GM19023 (cell line): ENCODE measurements around the gene PALD1.

Experiments used
- ATAC-seq: cut with Tn5 transposase; IDR thresholded peaks from one replicate; pipeline ENCODE4 v1.9.1; 2021; ENCODE audit warnings: mild to moderate bottlenecking, moderate library complexity; ENCODE audit not compliant: unreplicated experiment

PALD1 gene

GRCh38 chr10:70457759-70458305 lies 20.7 kb upstream of the PALD1 start:
- no peak for ATAC-seq

- no peak for ATAC-seq
Measured at GRCh38 chr10:70458329-70459060, 20.1 kb upstream of the PALD1 start.

- ATAC-seq, result no peak
Measured at GRCh38 chr10:70459061-70459773, 19.4 kb upstream of the PALD1 start.

- no peak for ATAC-seq
Measured at GRCh38 chr10:70459774-70460490, 18.6 kb upstream of the PALD1 start.

GRCh38 chr10:70461397-70462348 lies 16.9 kb upstream of the PALD1 start:
- ATAC-seq, result no peak

GRCh38 chr10:70462349-70462984 lies 16.1 kb upstream of the PALD1 start:
- ATAC-seq, result no peak

- ATAC-seq, result no peak
Measured at GRCh38 chr10:70465278-70465677, 13.3 kb upstream of the PALD1 start.

GRCh38 chr10:70465832-70466231 lies 12.7 kb upstream of the PALD1 start:
- no peak for ATAC-seq

GRCh38 chr10:70466951-70467350 lies 11.6 kb upstream of the PALD1 start:
- ATAC-seq, result no peak

- no peak for ATAC-seq
Measured at GRCh38 chr10:70472799-70473454, 5.6 kb upstream of the PALD1 start.

- no peak for ATAC-seq
Measured at GRCh38 chr10:70474780-70475179, 3.8 kb upstream of the PALD1 start.

GRCh38 chr10:70475661-70476060 lies 2.9 kb upstream of the PALD1 start:
- no peak for ATAC-seq

- ATAC-seq, result no peak
Measured at GRCh38 chr10:70476249-70477035, 2.1 kb upstream of the PALD1 start.

GRCh38 chr10:70477661-70478162 lies 855 bp upstream of the PALD1 start:
- ATAC-seq, result no peak

GRCh38 chr10:70479165-70479581 lies 606 bp downstream of the PALD1 start:
- no peak for ATAC-seq

GRCh38 chr10:70479626-70480238 lies 1.2 kb downstream of the PALD1 start:
- ATAC-seq, result no peak

GRCh38 chr10:70480239-70480861 lies 1.8 kb downstream of the PALD1 start:
- ATAC-seq, result no peak

- ATAC-seq, result no peak
Measured at GRCh38 chr10:70481105-70481504, 2.5 kb downstream of the PALD1 start.
